Inferior parietal cortex (tissue), 1 donor: ENCODE results near the gene DPEP1.
"Not testable (repeated sequence)": the region's sequence is repeated elsewhere in the genome, so short reads cannot be mapped to it uniquely, and the experiment has no call there.

ENCODE experiments used
- DNase-seq: peaks from one replicate; pipeline ENCODE4 v3.0.0-alpha.2; 2016; ENCODE audit errors: extremely low spot score

The DPEP1 gene

GRCh38 chr16:89619840-89620239 is 6.4 kb downstream of the DPEP1 start:
- no peak for DNase-seq

DNA sequence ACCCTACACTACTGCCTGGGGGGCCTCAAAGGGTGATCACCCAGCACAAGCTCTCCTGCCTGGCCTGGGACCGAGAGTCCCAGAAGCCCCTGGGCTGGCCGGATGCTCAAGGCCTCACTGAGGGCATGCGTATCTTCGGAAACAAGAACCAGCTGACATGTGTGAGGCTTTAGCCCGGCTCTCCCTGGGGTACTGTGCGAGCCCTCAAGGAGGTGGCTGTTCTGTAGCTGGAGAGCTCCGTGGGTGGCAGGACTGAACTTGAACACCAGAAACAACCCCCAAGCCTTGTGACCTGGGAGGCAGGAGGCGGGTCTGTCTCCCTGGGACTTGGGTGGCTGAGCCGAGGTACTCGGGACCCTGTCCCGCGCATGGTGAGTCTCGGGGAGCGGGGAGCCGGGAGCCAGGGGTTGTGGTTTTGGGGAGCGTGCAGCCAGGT is 7.0 kb downstream of the DPEP1 start:
- DNase-seq, result no peak

DNA sequence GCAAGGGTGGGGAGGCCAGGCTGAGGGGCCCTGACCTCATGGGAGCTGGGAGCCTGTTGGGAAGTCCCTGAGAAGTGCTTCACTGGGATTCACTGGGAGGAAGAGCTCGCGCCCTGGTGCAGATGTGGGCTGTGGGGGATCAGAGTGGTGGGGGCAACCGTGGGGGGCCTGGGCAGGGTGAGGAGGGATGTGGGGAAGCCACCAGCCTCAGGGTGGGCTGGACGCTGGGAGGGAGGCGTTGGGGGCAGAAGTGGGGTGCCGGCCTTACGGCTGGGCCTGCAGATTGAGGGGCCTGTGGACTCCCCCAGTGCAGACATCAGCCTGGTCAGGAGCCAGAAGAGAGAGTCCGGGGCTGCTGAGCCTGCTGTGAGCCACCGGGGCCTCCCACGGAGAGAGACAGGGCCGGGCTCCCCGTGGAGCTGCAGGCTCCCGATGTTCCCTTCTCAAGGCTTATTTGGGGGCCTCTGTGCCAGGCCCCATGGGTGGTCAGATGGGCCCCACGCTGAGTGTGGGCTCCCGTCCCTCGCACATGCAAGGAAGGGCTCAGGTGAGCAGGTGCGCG is 7.8 kb downstream of the DPEP1 start:
- DNase-seq, result no peak

- DNase-seq, result no peak
Measured at GRCh38 chr16:89621698-89622409, 8.4 kb downstream of the DPEP1 start.

GRCh38 chr16:89623511-89624261 is 10.2 kb downstream of the DPEP1 start:
- no peak for DNase-seq

DNA sequence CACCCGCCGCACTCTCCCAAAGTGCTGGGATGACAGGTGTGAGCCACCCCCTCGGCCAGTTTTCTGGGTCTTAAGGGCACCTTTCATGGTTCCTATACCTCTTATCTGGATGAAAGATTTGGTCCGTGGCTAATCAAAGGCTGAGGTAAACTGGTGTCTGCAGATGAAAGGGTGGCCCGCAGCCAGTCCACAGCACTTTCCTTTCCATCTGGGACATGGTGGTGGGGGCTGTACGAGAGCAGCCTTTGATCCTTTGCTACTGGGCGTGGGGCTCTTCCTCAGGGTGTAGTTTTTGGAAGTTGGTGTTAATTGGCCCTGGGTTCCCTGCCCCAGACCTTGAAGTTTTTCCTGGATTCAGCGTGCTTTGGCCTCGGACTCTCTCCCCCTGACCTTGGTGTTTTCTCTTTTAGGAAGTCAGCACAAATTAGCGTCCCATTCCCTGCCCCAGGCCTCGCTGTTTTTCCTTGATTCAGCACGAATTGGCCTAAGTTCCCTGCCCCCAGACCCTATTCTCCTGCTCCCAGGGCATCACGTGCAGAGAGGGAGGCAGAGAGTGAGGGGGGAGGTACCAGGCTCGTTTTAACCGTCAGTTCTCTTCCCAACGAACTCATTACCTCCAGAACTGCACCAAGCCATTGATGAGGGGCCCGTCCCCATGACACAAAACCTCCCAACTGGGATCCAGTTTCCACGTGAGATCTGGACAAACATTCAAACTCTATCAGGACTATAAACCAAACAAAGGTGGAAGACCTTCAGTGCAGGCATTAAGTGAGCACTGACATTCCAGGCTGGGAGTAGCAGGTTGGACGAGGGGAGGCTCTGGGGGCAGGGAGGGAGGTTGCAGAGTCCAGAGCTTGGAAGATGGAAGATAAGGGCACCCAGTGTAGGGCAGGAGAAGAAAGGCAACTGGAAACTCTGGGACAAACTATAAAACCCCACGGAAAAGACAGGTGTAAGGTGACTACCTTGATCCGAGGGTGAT is 11.6 kb downstream of the DPEP1 start:
- no peak for DNase-seq

GRCh38 chr16:89629827-89630610 is 16.6 kb downstream of the DPEP1 start:
- no peak for DNase-seq

- DNase-seq, result no peak
Measured at GRCh38 chr16:89633064-89633631, 19.7 kb downstream of the DPEP1 start.

DNA sequence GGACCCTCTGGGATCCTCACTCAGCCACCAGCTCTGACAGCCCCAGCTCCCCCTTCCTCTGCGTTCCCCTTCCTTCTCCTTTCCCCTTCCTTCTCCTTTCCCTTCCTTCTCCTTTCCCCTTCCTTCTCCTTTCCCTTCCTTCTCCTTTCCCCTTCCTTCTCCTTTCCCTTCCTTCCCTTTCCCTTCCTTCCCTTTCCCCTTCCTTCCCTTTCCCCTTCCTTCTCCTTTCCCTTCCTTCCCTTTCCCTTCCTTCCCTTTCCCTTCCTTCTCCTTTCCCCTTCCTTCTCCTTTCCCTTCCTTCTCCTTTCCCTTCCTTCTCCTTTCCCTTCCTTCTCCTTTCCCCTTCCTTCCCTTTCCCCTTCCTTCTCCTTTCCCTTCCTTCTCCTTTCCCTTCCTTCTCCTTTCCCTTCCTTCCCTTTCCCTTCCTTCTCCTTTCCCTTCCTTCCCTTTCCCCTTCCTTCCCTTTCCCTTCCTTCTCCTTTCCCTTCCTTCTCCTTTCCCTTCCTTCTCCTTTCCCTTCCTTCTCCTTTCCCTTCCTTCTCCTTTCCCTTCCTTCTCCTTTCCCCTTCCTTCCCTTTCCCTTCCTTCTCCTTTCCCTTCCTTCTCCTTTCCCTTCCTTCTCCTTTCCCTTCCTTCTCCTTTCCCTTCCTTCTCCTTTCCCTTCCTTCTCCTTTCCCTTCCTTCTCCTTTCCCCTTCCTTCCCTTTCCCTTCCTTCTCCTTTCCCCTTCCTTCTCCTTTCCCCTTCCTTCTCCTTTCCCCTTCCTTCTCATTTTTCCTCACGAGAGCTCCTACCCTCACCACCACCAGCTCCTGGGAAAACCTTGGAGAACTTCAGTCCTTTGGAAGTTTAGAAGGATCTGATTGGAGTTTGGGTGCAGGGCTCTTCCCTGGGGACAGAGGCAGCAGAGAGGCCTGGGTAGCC is 21.3 kb downstream of the DPEP1 start:
- not testable (repeated sequence) for DNase-seq

DNA sequence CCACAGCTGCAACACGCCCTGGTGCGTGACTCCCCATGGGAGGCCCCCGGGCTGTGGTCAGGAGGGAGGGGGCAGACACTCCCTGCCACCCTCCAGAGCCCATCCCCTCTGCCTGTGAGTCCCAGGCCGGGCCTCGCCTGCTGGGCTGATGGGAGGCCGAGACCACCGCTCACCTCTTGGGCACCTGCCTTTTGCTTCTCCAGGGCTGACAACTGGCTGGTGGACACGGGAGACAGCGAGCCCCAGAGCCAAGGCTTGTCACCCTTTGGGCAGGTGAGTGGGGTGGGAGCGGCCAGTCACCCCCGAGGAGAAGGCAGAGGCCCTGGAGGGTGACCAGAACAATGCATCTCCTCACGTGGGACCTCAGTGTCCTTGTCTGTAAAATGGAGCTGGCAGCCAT is 23.2 kb downstream of the DPEP1 start:
- DNase-seq, result no peak

DNA sequence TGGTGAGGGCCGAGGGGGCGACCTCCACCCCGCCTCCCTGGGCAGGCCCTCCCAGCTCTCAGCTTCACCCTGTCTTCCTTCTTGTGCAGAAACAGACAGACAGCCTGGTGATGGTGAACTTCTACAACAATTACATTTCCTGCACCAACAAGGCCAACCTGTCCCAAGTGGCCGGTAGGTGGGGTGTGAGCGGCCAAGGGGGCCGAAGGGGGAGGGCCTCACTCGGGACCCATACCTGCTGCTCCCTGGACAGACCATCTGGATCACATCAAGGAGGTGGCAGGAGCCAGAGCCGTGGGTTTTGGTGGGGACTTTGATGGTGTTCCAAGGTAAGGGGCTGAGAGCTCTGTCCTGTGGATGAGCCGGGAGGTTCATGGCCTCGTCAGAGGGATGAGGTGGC is 23.9 kb downstream of the DPEP1 start:
- no peak for DNase-seq

DNA sequence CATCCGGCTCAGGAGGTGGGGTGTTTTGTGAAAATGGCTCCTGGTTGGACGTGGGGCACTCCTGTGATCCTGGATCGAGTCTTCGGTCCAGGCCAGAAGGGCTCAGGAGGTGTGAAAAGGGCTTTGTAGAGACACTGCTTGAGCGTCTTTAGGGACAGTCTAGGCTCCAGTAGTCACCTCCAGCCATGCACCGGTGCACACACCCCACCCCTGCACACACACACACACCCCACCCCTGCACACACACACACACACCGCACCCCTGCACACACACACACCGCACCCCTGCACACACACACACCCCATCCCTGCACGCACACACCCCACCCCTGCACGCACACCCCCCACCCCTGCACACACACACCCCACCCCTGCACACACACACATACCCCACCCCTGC is 25.0 kb downstream of the DPEP1 start:
- DNase-seq, result no peak

DNA sequence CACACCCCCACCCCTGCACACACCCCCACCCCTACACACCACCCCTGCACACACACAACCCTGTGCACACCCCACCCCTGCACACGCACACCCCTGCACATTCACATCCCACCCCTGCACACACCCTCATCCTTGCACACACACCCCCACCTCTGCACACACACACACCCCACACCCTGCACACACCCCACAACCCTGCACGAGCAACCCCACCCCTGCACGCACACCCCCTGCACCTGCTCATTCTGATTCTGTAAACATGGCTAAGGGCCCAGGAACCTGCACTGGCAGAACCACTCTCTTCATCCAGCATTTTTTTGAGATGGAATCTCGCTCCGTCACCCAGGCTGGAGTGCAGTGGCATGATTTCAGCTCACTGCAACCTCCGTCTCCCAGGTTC is 25.9 kb downstream of the DPEP1 start:
- no peak for DNase-seq

GRCh38 chr16:89641458-89642119 is 28.1 kb downstream of the DPEP1 start:
- no peak for DNase-seq

- no peak for DNase-seq
Measured at GRCh38 chr16:89642574-89642973, 29.1 kb downstream of the DPEP1 start.

DNA sequence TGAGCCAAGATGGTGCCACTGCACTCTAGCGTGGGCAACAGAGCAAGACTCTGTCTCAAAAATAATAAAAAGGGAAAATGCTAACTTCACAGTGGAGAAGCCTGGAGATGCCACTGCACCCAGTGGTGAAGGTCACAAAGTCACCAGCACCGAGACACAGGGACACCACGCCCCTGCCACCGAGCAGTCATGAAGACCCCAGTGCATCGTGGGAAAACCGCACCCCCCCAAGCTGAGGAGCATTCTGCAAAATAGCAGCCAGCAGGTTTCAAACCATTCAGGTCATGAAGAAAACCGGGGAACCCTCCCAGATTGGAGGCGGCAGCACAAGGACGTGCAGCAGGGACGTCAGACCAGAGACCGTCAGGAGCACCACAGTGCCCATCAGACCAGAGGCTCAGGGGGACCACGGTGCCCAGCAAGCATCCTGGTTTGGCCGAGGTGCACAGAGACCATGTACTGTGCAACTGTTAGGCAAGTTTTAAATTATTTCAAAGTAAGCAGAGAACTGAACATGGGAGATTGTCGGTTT is 30.4 kb downstream of the DPEP1 start:
- DNase-seq, result no peak

GRCh38 chr16:89645122-89645521 is 31.7 kb downstream of the DPEP1 start:
- DNase-seq, result no peak

GRCh38 chr16:89646270-89646669 is 32.8 kb downstream of the DPEP1 start:
- no peak for DNase-seq

DNA sequence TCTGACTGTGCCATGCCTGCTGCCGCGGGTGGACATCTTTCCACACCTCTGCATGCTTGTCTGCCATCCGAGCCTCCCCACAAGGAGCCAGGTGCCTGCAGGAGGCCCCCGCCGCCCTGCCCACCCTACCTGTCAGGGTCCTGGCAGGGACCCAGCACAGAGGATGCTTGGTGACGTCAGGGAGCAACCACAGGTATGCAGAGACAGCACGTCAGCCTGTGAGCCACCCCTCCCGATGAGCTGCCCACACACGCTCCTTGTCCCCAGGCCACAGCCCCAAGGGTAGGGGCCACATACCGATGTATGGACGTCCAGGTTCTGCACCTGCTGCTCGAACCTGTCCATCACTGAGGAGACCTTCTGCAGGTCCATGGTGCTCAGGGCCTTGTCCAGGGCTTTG is 33.5 kb downstream of the DPEP1 start:
- DNase-seq, result no peak
